Measurements from ENCODE around the gene CEPT1. TPM values are rescaled to one million over a fixed set of nuclear protein-coding genes. Genes with fewer than 3 reads are reported as not detected.

CEPT1 gene
- total and polyA plus RNA-seq, 4 donors = 13.2 to 41.3 (median 19.1) TPM

- H3K4me3 ChIP-seq (ENCODE audit: low read length in 2 of 2) = no peak overlapping the region
- DNase-seq = no peak
- 77 to 84% methylated on average over 4 of the region's 4 CpGs for WGBS, 2 donors
Observed at GRCh38 chr1:111195002-111195684, 55.1 kb downstream of the CEPT1 start.

DNA sequence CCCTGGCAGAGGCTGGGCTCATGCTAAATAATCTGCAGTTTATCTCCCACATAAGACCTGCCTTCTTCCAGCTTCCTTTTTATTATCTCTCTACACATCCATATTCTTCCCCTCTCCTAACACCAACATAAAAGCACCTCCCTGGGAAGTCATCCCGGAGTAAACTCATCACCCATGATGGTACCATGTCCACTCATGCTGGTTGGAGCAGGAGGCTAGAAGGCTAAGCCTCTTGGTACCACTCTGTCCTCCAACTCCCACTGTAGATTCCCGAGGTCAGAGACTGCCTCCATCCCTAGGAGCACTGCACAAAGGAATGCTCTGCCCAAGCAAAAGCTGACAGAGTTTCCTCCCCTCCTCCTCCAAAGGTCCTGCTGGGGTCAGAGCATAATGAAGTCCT lies 56.2 kb downstream of the CEPT1 start:
- WGBS, 2 donors = 78 to 80% methylated on average over 2 of the region's 2 CpGs
- Histone ChIP-seq H3K27me3 (ENCODE audit: control insufficient read depth in 1 of 2, insufficient read depth in 2 of 2, low read length in 1 of 2) (no peaks in the 10 kb centered on the region), H3K4me3 (ENCODE audit: low read length in 2 of 2) (no peak overlapping the region), H3K4me1 (ENCODE audit: control insufficient read depth in 1 of 2, insufficient read depth in 2 of 2, low read length in 2 of 2) (no peaks in the 10 kb centered on the region), H3K9me3 (ENCODE audit: control insufficient read depth, low read length) (no peaks in the 10 kb centered on the region), H3K36me3 (ENCODE audit: control insufficient read depth in 1 of 2, insufficient read depth in 2 of 2, low read length in 1 of 2) (no peaks in the 10 kb centered on the region), H3K27ac (ENCODE audit: low read depth in 1 of 2, low read length in 2 of 2) (no peak overlapping the region)
- DNase-seq (no peak), ATAC-seq (ENCODE audit: low FRiP score) (no peak)
- intact Hi-C loops (cut with DNase I) = loop anchor here in 1 of 2 donors (10.0 kb wide), 1 partner anchor 59 kb away; no protein-coding TSS in a partner anchor

More at GRCh38 chr1:111195002-111195684, 55.1 kb downstream of the CEPT1 start:
- ATAC-seq (ENCODE audit: low FRiP score) = no peak
- Histone ChIP-seq H3K27me3 (ENCODE audit: control insufficient read depth in 1 of 2, insufficient read depth in 2 of 2, low read length in 1 of 2) (no peaks in the 10 kb centered on the region), H3K27ac (ENCODE audit: low read depth in 1 of 2, low read length in 2 of 2) (no peak overlapping the region), H3K4me1 (ENCODE audit: control insufficient read depth in 1 of 2, insufficient read depth in 2 of 2, low read length in 2 of 2) (no peaks in the 10 kb centered on the region), H3K9me3 (ENCODE audit: control insufficient read depth, low read length) (no peaks in the 10 kb centered on the region), H3K36me3 (ENCODE audit: control insufficient read depth in 1 of 2, insufficient read depth in 2 of 2, low read length in 1 of 2) (no peaks in the 10 kb centered on the region)
- intact Hi-C loops (cut with DNase I) = loop anchor here in 1 of 2 donors (10.0 kb wide), 1 partner anchor 60 kb away; no protein-coding TSS in a partner anchor

DNA sequence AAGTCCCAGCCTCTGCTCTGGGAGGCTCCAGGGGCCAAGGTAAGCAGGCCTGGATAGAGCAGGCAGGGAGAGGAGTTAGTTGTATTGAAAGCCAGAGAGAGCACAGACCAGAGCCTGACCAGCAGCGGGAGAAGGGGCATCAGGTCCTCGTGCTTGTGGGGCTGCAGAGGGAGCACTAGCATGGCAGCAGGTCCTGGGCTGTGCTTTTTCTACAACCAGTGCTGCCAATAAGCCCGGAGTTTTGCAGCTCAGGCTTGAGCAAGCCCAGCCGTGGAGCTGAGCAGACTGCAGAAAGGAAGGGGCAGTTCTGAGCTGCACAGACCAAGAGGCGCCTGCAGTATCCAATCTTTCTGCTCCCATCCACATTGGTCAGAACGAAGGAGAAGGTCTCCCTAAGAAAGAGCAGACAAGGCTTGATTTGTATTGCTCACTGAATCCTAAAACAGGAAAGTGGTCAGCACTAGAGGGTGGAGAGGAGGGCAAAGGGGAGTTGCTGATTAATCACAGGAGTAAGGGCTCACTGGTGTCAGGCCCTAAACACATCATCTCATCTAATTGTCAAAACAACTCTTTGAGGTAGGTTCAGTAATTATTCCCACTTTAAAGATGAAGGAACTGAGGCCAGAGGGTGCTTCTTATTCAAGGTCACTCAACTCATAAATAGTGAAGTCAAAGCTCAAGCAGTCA lies 57.7 kb downstream of the CEPT1 start:
- Histone ChIP-seq H3K9me3 (ENCODE audit: control insufficient read depth, low read length) (no peaks in the 10 kb centered on the region), H3K4me3 (ENCODE audit: low read length in 2 of 2) (no peak overlapping the region), H3K36me3 (ENCODE audit: control insufficient read depth in 1 of 2, insufficient read depth in 2 of 2, low read length in 1 of 2) (no peaks in the 10 kb centered on the region), H3K27ac (ENCODE audit: low read depth in 1 of 2, low read length in 2 of 2) (no peak overlapping the region), H3K4me1 (ENCODE audit: control insufficient read depth in 1 of 2, insufficient read depth in 2 of 2, low read length in 2 of 2) (no peaks in the 10 kb centered on the region), H3K27me3 (ENCODE audit: control insufficient read depth in 1 of 2, insufficient read depth in 2 of 2, low read length in 1 of 2) (no peaks in the 10 kb centered on the region)
- 54 to 57% methylated on average over 5 to 6 of the region's 6 CpGs for WGBS, 2 donors
- no peak for DNase-seq
- intact Hi-C loops (cut with DNase I) = loop anchor here in 1 of 2 donors (10.0 kb wide), 1 partner anchor 57 kb away; no protein-coding TSS in a partner anchor
- no peak for ATAC-seq (ENCODE audit: low FRiP score)

GRCh38 chr1:111198836-111199235 lies 58.8 kb downstream of the CEPT1 start:
- no peaks in the 10 kb centered on the region for H3K9me3 ChIP-seq (ENCODE audit: control insufficient read depth, low read length)
- H3K27me3 ChIP-seq (ENCODE audit: control insufficient read depth in 1 of 2, insufficient read depth in 2 of 2, low read length in 1 of 2) = no peaks in the 10 kb centered on the region
- ATAC-seq (ENCODE audit: low FRiP score) (no peak), DNase-seq (no peak)
- intact Hi-C loops (cut with DNase I) = loop anchor here in 1 of 2 donors (10.0 kb wide), 1 partner anchor 56 kb away; no protein-coding TSS in a partner anchor
- no peaks in the 10 kb centered on the region for H3K36me3 ChIP-seq (ENCODE audit: control insufficient read depth in 1 of 2, insufficient read depth in 2 of 2, low read length in 1 of 2)
- no peak overlapping the region for H3K4me3 ChIP-seq (ENCODE audit: low read length in 2 of 2)
- H3K27ac ChIP-seq (ENCODE audit: low read depth in 1 of 2, low read length in 2 of 2) = no peak overlapping the region
- no peaks in the 10 kb centered on the region for H3K4me1 ChIP-seq (ENCODE audit: control insufficient read depth in 1 of 2, insufficient read depth in 2 of 2, low read length in 2 of 2)
- 87 to 90% methylated on average over 5 of the region's 5 CpGs for WGBS, 2 donors

- no peaks in the 10 kb centered on the region for H3K4me1 ChIP-seq (ENCODE audit: control insufficient read depth in 1 of 2, insufficient read depth in 2 of 2, low read length in 2 of 2)
- no peaks in the 10 kb centered on the region for H3K9me3 ChIP-seq (ENCODE audit: control insufficient read depth, low read length)
- 87 to 100% methylated on average over 3 of the region's 3 CpGs for WGBS, 2 donors
- H3K27ac ChIP-seq (ENCODE audit: low read depth in 1 of 2, low read length in 2 of 2) = no peak overlapping the region
- ATAC-seq (ENCODE audit: low FRiP score) = no peak
- no peaks in the 10 kb centered on the region for H3K27me3 ChIP-seq (ENCODE audit: control insufficient read depth in 1 of 2, insufficient read depth in 2 of 2, low read length in 1 of 2)
- no peak overlapping the region for H3K4me3 ChIP-seq (ENCODE audit: low read length in 2 of 2)
- no peak for DNase-seq
- intact Hi-C loops (cut with DNase I) = loop anchor here in 1 of 2 donors (10.0 kb wide), 1 partner anchor 55 kb away; no protein-coding TSS in a partner anchor
- H3K36me3 ChIP-seq (ENCODE audit: control insufficient read depth in 1 of 2, insufficient read depth in 2 of 2, low read length in 1 of 2) = no peaks in the 10 kb centered on the region
Observed at GRCh38 chr1:111199329-111199728, 59.3 kb downstream of the CEPT1 start.

DNA sequence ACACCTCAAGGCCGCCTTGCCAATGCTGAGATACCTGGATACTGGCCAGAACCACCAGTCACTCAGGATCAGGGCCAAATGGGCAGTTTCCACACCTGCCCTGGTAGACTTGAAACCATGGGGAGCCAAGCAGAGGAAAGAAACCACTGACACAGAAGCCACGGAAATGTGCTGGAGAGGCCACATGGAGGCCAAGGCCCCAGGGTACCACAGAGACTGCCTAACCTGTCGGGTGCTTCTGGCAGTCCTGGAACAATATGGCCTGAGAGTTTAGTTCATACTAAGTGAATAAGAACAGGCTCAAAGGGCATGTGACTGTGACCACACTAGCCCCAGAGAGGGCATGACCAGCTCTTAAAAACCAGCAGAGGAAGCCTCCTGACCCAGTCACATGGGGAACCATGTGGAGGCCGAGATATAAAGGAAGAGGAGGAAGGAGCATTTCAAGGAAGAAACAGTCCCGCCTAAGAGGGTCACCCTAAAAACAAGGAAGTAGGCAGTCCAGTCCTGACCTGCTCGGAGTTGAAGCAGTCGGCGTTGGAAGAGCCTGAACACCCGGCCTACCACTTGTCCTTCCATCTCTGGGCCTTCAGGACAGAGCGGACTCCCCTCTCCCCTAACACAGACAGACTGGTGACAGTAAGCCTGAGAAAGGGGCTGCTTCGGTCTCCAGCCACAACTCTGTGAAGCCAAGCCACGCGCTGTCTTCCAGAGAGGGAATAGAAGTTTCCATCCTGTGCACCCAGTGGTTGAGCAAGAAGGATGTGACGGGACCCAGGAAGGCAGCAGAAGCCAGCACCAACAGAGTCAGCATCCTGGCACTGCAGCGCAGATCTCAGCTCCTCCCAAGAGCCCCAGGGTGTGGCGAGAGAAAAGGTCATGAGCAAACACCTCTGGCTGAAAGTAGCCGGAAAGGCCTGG lies 60.1 kb downstream of the CEPT1 start, which contains the start of gene DENND2D:
TSS of gene DENND2D (minus strand) at position 766 of the 921 bp plus-strand sequence. CDS start at position 579, 187 bp downstream.
- DNase-seq = peak in 1 of 2 donors; percentile 88
- intact Hi-C loops (cut with DNase I) = loop anchor here in 1 of 2 donors (10.0 kb wide), 1 partner anchor 55 kb away; no protein-coding TSS in a partner anchor
- Histone ChIP-seq H3K4me3 (ENCODE audit: low read length in 2 of 2) (no peak within 1 kb of the TSS), H3K27ac (ENCODE audit: low read depth in 1 of 2, low read length in 2 of 2) (no peak within 1 kb of the TSS), H3K9me3 (ENCODE audit: control insufficient read depth, low read length) (no peaks in the 10 kb centered on the region), H3K36me3 (ENCODE audit: control insufficient read depth in 1 of 2, insufficient read depth in 2 of 2, low read length in 1 of 2) (no peaks in the 10 kb centered on the region), H3K27me3 (ENCODE audit: control insufficient read depth in 1 of 2, insufficient read depth in 2 of 2, low read length in 1 of 2) (no peaks in the 10 kb centered on the region), H3K4me1 (ENCODE audit: control insufficient read depth in 1 of 2, insufficient read depth in 2 of 2, low read length in 2 of 2) (no peaks in the 10 kb centered on the region)
- WGBS, 2 donors = 92% methylated on average over 17 of the region's 17 CpGs
- ATAC-seq (ENCODE audit: low FRiP score) = peak; percentile 36

DNA sequence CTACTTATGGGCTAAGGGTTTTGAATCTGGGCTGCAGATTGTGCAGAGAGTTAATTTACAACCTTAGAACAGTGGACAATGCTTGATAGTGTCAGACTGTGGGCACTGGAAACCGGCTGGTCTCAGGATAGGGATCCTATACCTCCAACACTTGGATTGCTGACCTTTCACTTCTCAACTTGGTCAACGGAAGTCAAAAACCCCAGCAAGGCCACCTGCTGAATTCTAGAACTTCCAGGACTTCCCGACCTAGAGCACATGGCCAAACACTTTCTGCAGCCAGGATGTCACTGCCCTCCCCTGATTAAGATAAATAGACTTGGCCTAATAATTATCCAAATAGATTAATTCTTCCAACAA lies 60.8 kb downstream of the CEPT1 start:
- whole genome bisulfite sequencing, 2 donors = 82 to 84% methylated on average over 3 of the region's 3 CpGs
- H3K36me3 ChIP-seq (ENCODE audit: control insufficient read depth in 1 of 2, insufficient read depth in 2 of 2, low read length in 1 of 2) = no peaks in the 10 kb centered on the region
- DNase-seq (no peak), ATAC-seq (ENCODE audit: low FRiP score) (no peak)
- H3K9me3 ChIP-seq (ENCODE audit: control insufficient read depth, low read length) = no peaks in the 10 kb centered on the region
- intact Hi-C loops (cut with DNase I) = no loop called here
- H3K27ac ChIP-seq (ENCODE audit: low read depth in 1 of 2, low read length in 2 of 2) = no peak overlapping the region
- no peak overlapping the region for H3K4me3 ChIP-seq (ENCODE audit: low read length in 2 of 2)
- no peaks in the 10 kb centered on the region for H3K27me3 ChIP-seq (ENCODE audit: control insufficient read depth in 1 of 2, insufficient read depth in 2 of 2, low read length in 1 of 2)
- H3K4me1 ChIP-seq (ENCODE audit: control insufficient read depth in 1 of 2, insufficient read depth in 2 of 2, low read length in 2 of 2) = no peaks in the 10 kb centered on the region

Data from aorta (tissue), 5 donors.